GM19324 (cell line): ENCODE measurements around the gene MGAT2.
"Not testable (repeated sequence)": the region's sequence is repeated elsewhere in the genome, so short reads cannot be mapped to it uniquely, and the experiment has no call there.

Experiments
- ATAC-seq: cut with Tn5 transposase; IDR thresholded peaks from one replicate; pipeline ENCODE4 v1.9.1; 2021; ENCODE audit warnings: mild to moderate bottlenecking, moderate library complexity; ENCODE audit not compliant: unreplicated experiment, low FRiP score

Gene MGAT2

GRCh38 chr14:49642163-49642562 is 21.6 kb downstream of the MGAT2 start:
- no peak for ATAC-seq

- ATAC-seq, result no peak
Observed at GRCh38 chr14:49653508-49653907, 32.9 kb downstream of the MGAT2 start.

GRCh38 chr14:49654511-49654910 is 33.9 kb downstream of the MGAT2 start:
- ATAC-seq, result no peak

GRCh38 chr14:49657500-49657899 is 36.9 kb downstream of the MGAT2 start:
- not testable (repeated sequence) for ATAC-seq

GRCh38 chr14:49659526-49660455 is 39.2 kb downstream of the MGAT2 start:
- no peak for ATAC-seq

- no peak for ATAC-seq
Observed at GRCh38 chr14:49670475-49670874, 49.9 kb downstream of the MGAT2 start.
